ENCODE measurements around the gene ASTN2.

Gene ASTN2

GRCh38 chr9:116713271-116713670 is 701.6 kb downstream of the ASTN2 start:
- no peaks in the 10 kb centered on the region for H3K79me2 ChIP-seq (ENCODE audit: insufficient read depth, low read length)
- H3K4me2 ChIP-seq (ENCODE audit: insufficient read depth, low read length): no peak overlapping the region
- DNase-seq (no peak), ATAC-seq (ENCODE audit: insufficient read depth, low read depth) (no peak)
- H2AFZ ChIP-seq (ENCODE audit: low read depth, low read length): no peak overlapping the region
- no peaks in the 10 kb centered on the region for H3K27me3 ChIP-seq (ENCODE audit: insufficient read depth, low read length, poor library complexity)
- TF ChIP-seq EZH2 (IDR thresholded peaks at IDR 0.05; ENCODE audit: borderline replicate concordance, low read depth, low read length, severe bottlenecking) (no peak), CTCF (IDR thresholded peaks at IDR 0.05; ENCODE audit: borderline replicate concordance, extremely low read depth, low read length, poor library complexity, severe bottlenecking) (no peak)
- H3K36me3 ChIP-seq (ENCODE audit: insufficient read depth, low read length): no peaks in the 10 kb centered on the region
- no peaks in the 10 kb centered on the region for H3K9me3 ChIP-seq (ENCODE audit: insufficient read depth, low read length, severe bottlenecking)
- H3K27ac ChIP-seq (ENCODE audit: low read length): no peak overlapping the region
- H3K4me1 ChIP-seq (ENCODE audit: insufficient read depth, low read length): peaks cover 15% of the 10 kb centered on the region
- no peak overlapping the region for H3K4me3 ChIP-seq (ENCODE audit: low read depth in 1 of 2, low read length in 2 of 2)
- H3K9ac ChIP-seq (ENCODE audit: low read depth, low read length): no peak overlapping the region
- no peaks in the 10 kb centered on the region for H4K20me1 ChIP-seq (ENCODE audit: insufficient read depth, low read length)

GRCh38 chr9:116712781-116713180 is 702.1 kb downstream of the ASTN2 start:
- H3K36me3 ChIP-seq (ENCODE audit: insufficient read depth, low read length): no peaks in the 10 kb centered on the region
- no peak overlapping the region for H3K4me3 ChIP-seq (ENCODE audit: low read depth in 1 of 2, low read length in 2 of 2)
- ATAC-seq (ENCODE audit: insufficient read depth, low read depth) (no peak), DNase-seq (no peak)
- no peak overlapping the region for H3K9ac ChIP-seq (ENCODE audit: low read depth, low read length)
- H3K4me1 ChIP-seq (ENCODE audit: insufficient read depth, low read length): peaks cover 14% of the 10 kb centered on the region
- no peaks in the 10 kb centered on the region for H3K27me3 ChIP-seq (ENCODE audit: insufficient read depth, low read length, poor library complexity)
- no peak for TF ChIP-seq EZH2 (IDR thresholded peaks at IDR 0.05; ENCODE audit: borderline replicate concordance, low read depth, low read length, severe bottlenecking)
- TF ChIP-seq CTCF (IDR thresholded peaks at IDR 0.05; ENCODE audit: borderline replicate concordance, extremely low read depth, low read length, poor library complexity, severe bottlenecking): no peak
- no peaks in the 10 kb centered on the region for H3K9me3 ChIP-seq (ENCODE audit: insufficient read depth, low read length, severe bottlenecking)
- H4K20me1 ChIP-seq (ENCODE audit: insufficient read depth, low read length): no peaks in the 10 kb centered on the region
- no peak overlapping the region for H3K27ac ChIP-seq (ENCODE audit: low read length)
- no peaks in the 10 kb centered on the region for H3K79me2 ChIP-seq (ENCODE audit: insufficient read depth, low read length)
- H2AFZ ChIP-seq (ENCODE audit: low read depth, low read length): no peak overlapping the region
- H3K4me2 ChIP-seq (ENCODE audit: insufficient read depth, low read length): no peak overlapping the region

- no peak overlapping the region for H2AFZ ChIP-seq (ENCODE audit: low read depth, low read length)
- H3K79me2 ChIP-seq (ENCODE audit: insufficient read depth, low read length): no peaks in the 10 kb centered on the region
- no peaks in the 10 kb centered on the region for H3K27me3 ChIP-seq (ENCODE audit: insufficient read depth, low read length, poor library complexity)
- H3K4me3 ChIP-seq (ENCODE audit: low read depth in 1 of 2, low read length in 2 of 2): no peak overlapping the region
- H3K36me3 ChIP-seq (ENCODE audit: insufficient read depth, low read length): no peaks in the 10 kb centered on the region
- no peak overlapping the region for H3K9ac ChIP-seq (ENCODE audit: low read depth, low read length)
- no peaks in the 10 kb centered on the region for H3K4me1 ChIP-seq (ENCODE audit: insufficient read depth, low read length)
- H4K20me1 ChIP-seq (ENCODE audit: insufficient read depth, low read length): no peaks in the 10 kb centered on the region
- no peak overlapping the region for H3K4me2 ChIP-seq (ENCODE audit: insufficient read depth, low read length)
- no peak for TF ChIP-seq EZH2 (IDR thresholded peaks at IDR 0.05; ENCODE audit: borderline replicate concordance, low read depth, low read length, severe bottlenecking)
- no peak for DNase-seq
- ATAC-seq (ENCODE audit: insufficient read depth, low read depth): no peak
- H3K27ac ChIP-seq (ENCODE audit: low read length): no peak overlapping the region
- H3K9me3 ChIP-seq (ENCODE audit: insufficient read depth, low read length, severe bottlenecking): no peaks in the 10 kb centered on the region
Observed at GRCh38 chr9:116706310-116707290, 708.3 kb downstream of the ASTN2 start.

GRCh38 chr9:116705531-116705930 is 709.3 kb downstream of the ASTN2 start:
- no peak overlapping the region for H3K4me2 ChIP-seq (ENCODE audit: insufficient read depth, low read length)
- no peak for DNase-seq

More at GRCh38 chr9:116705531-116705930, 709.3 kb downstream of the ASTN2 start:
- no peak overlapping the region for H2AFZ ChIP-seq (ENCODE audit: low read depth, low read length)
- no peaks in the 10 kb centered on the region for H3K79me2 ChIP-seq (ENCODE audit: insufficient read depth, low read length)
- H4K20me1 ChIP-seq (ENCODE audit: insufficient read depth, low read length): no peaks in the 10 kb centered on the region
- no peaks in the 10 kb centered on the region for H3K9me3 ChIP-seq (ENCODE audit: insufficient read depth, low read length, severe bottlenecking)
- TF ChIP-seq EZH2 (IDR thresholded peaks at IDR 0.05; ENCODE audit: borderline replicate concordance, low read depth, low read length, severe bottlenecking) (no peak), CTCF (IDR thresholded peaks at IDR 0.05; ENCODE audit: borderline replicate concordance, extremely low read depth, low read length, poor library complexity, severe bottlenecking) (no peak)
- H3K4me3 ChIP-seq (ENCODE audit: low read depth in 1 of 2, low read length in 2 of 2): no peak overlapping the region
- ATAC-seq (ENCODE audit: insufficient read depth, low read depth): no peak
- H3K4me1 ChIP-seq (ENCODE audit: insufficient read depth, low read length): no peaks in the 10 kb centered on the region
- no peak overlapping the region for H3K27ac ChIP-seq (ENCODE audit: low read length)
- no peak overlapping the region for H3K9ac ChIP-seq (ENCODE audit: low read depth, low read length)
- H3K36me3 ChIP-seq (ENCODE audit: insufficient read depth, low read length): no peaks in the 10 kb centered on the region
- no peaks in the 10 kb centered on the region for H3K27me3 ChIP-seq (ENCODE audit: insufficient read depth, low read length, poor library complexity)

All from DND-41 (cell line).